ENCODE results near the gene LPP.

The LPP gene

DNA sequence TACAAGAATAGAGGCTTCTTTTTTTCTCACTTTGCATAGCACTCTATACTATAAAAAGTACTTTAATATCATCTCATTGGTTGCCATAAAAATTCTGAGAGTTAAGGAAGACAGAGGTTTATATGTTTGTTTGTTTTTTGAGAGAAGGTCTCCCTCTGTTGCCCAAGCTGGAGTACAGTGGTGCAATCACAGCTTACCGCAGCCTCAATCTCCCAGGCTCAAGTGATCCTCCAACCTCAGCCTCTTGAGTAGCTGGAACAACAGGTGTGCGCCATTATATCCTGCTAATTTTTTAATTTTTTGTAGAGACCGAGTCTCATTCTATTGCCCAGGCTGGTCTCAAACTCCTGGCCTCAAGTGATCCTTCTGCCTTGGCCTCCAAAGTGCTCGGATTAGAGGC is 250.2 kb downstream of the LPP start:
- H3K27ac ChIP-seq (ENCODE audit: low read length), result no peak overlapping the region
- no peak overlapping the region for H3K4me3 ChIP-seq (ENCODE audit: low read length)
- H3K9me3 ChIP-seq (ENCODE audit: control insufficient read depth, low read depth, low read length), result no peaks in the 10 kb centered on the region
- no peak overlapping the region for H3K9ac ChIP-seq (ENCODE audit: low read length)
- peaks cover 3% of the 10 kb centered on the region for H3K36me3 ChIP-seq (ENCODE audit: control insufficient read depth, low read depth, low read length)
- H3K4me1 ChIP-seq (ENCODE audit: control insufficient read depth, low read depth, low read length), result no peaks in the 10 kb centered on the region
- H3K27me3 ChIP-seq (ENCODE audit: control insufficient read depth, insufficient read depth, low read length), result no peaks in the 10 kb centered on the region

DNA sequence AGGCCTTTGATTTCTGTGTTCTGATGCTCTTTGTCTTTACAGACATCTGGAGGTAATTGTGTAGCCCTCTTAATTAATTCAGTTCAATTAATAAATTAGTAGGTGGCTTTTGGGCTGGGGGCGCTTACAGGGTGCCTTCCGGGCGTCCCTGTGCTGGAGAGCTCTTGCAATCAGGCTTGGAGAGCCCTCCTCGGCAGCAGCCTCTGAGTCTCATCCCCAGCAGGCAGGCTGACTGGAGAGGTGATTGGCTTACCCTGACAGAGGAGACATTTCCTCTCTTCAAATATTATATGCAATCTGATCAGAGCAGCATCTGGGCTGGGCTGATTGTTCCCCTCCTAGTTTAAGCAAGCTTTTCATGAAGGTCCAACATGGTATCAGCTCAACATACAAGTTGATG is 250.7 kb downstream of the LPP start:
- H3K4me1 ChIP-seq (ENCODE audit: control insufficient read depth, low read depth, low read length), result no peaks in the 10 kb centered on the region
- peaks cover 3% of the 10 kb centered on the region for H3K36me3 ChIP-seq (ENCODE audit: control insufficient read depth, low read depth, low read length)
- no peak overlapping the region for H3K4me3 ChIP-seq (ENCODE audit: low read length)
- H3K9ac ChIP-seq (ENCODE audit: low read length), result no peak overlapping the region
- H3K27me3 ChIP-seq (ENCODE audit: control insufficient read depth, insufficient read depth, low read length), result no peaks in the 10 kb centered on the region
- no peak overlapping the region for H3K27ac ChIP-seq (ENCODE audit: low read length)
- no peaks in the 10 kb centered on the region for H3K9me3 ChIP-seq (ENCODE audit: control insufficient read depth, low read depth, low read length)

DNA sequence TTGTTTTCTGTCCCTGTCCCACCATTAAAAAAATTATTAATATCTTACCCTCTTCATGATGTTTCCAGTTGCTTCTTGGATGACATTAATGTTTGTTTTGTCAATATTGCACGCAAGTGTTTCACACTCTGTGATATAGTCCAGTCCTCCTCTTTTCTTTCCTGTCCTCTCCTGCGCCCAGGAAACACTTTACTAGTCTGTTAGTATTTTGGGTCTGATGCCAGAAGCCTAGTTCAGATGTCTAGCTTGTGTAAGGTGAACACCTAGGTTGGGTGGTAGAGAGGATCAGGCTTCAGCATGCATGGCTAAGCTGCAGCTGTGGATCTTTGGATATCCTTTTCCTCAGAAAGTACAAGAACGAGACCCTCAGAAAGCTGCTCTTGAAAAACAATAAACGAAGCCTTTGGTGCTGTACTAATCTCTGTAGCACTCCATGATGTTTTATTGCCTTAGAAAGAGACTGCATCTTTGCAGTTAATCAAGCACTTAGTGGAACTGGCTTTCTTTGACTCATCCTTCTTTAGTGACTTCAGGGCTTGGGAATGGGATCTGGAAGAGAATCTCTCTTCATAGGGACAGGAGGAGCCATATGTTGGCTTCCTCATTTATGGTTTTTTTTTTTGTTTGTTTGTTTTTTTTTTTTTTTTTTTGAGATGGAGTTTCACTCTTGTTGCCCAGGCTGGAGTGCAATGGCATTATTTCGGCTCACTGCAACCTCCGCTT is 253.4 kb downstream of the LPP start:
- peaks cover 3% of the 10 kb centered on the region for H3K36me3 ChIP-seq (ENCODE audit: control insufficient read depth, low read depth, low read length)
- H3K4me1 ChIP-seq (ENCODE audit: control insufficient read depth, low read depth, low read length), result no peaks in the 10 kb centered on the region
- H3K27me3 ChIP-seq (ENCODE audit: control insufficient read depth, insufficient read depth, low read length), result no peaks in the 10 kb centered on the region
- no peak overlapping the region for H3K9ac ChIP-seq (ENCODE audit: low read length)
- no peak overlapping the region for H3K4me3 ChIP-seq (ENCODE audit: low read length)
- H3K27ac ChIP-seq (ENCODE audit: low read length), result no peak overlapping the region
- no peaks in the 10 kb centered on the region for H3K9me3 ChIP-seq (ENCODE audit: control insufficient read depth, low read depth, low read length)

DNA sequence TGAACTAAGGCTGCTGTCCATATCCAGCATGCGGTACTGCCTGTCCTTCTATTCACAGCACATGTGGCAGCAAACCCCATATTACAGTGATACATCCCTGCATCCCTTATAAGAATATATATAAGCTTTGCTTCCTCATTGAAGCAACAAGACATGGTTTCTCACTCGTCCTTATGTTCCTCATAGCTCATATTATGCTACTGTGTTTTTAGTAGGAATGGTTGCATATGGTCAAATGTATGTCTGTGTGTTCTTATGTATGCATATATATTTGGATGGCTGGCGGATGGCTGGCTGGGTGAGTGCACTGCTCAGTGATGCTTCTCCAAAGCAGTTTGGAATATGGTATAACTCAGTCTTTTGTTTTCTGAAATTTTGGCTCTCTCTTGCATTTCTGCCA is 254.9 kb downstream of the LPP start:
- H3K4me1 ChIP-seq (ENCODE audit: control insufficient read depth, low read depth, low read length), result no peaks in the 10 kb centered on the region
- no peaks in the 10 kb centered on the region for H3K9me3 ChIP-seq (ENCODE audit: control insufficient read depth, low read depth, low read length)
- no peak overlapping the region for H3K27ac ChIP-seq (ENCODE audit: low read length)
- no peak overlapping the region for H3K4me3 ChIP-seq (ENCODE audit: low read length)
- no peak overlapping the region for H3K9ac ChIP-seq (ENCODE audit: low read length)
- peaks cover 3% of the 10 kb centered on the region for H3K36me3 ChIP-seq (ENCODE audit: control insufficient read depth, low read depth, low read length)
- H3K27me3 ChIP-seq (ENCODE audit: control insufficient read depth, insufficient read depth, low read length), result no peaks in the 10 kb centered on the region

DNA sequence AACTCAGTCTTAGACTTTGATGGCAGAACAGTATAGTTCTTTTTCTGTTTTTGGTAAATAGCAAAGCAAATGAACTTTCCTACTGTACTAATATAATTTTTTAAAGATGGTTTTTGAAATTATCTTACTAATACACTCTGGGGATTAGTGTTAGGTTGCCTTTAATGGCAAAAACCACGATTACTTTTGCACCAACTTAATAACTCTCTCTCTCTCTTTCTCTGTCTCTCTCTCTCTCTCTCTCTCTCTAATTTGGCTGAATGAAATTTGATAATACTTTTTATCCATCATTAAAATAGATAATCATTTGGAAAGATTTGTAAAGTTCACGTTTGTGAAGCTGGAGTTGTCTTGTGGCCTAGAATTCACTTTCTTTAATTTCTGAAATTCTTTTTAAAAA is 257.8 kb downstream of the LPP start:
- Histone ChIP-seq H3K4me3 (ENCODE audit: low read length) (no peak overlapping the region), H3K4me1 (ENCODE audit: control insufficient read depth, low read depth, low read length) (no peaks in the 10 kb centered on the region), H3K9me3 (ENCODE audit: control insufficient read depth, low read depth, low read length) (no peaks in the 10 kb centered on the region), H3K9ac (ENCODE audit: low read length) (no peak overlapping the region), H3K27ac (ENCODE audit: low read length) (no peak overlapping the region), H3K27me3 (ENCODE audit: control insufficient read depth, insufficient read depth, low read length) (no peaks in the 10 kb centered on the region), H3K36me3 (ENCODE audit: control insufficient read depth, low read depth, low read length) (peaks cover 3% of the 10 kb centered on the region)

DNA sequence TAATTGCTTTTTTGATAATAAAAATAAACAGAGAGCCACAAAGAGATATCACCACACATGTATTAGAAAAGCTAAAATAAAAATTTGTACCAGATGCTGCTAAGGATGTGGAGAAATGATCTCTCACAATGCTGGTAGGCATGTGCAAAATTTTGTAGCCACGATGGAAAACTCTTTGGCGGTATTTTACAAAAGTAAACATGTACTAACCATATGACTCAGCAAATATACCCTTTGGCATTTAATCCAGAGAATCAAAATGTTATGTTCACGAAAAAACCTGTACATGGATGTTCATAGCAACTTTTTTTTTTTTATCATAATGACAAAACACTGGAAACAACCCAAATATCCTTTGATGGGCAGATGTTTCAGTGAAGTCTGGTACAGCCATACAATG is 261.2 kb downstream of the LPP start:
- Histone ChIP-seq H3K4me3 (ENCODE audit: low read length) (no peak overlapping the region), H3K27me3 (ENCODE audit: control insufficient read depth, insufficient read depth, low read length) (no peaks in the 10 kb centered on the region), H3K27ac (ENCODE audit: low read length) (no peak overlapping the region), H3K4me1 (ENCODE audit: control insufficient read depth, low read depth, low read length) (no peaks in the 10 kb centered on the region), H3K9ac (ENCODE audit: low read length) (no peak overlapping the region), H3K36me3 (ENCODE audit: control insufficient read depth, low read depth, low read length) (no peaks in the 10 kb centered on the region), H3K9me3 (ENCODE audit: control insufficient read depth, low read depth, low read length) (no peaks in the 10 kb centered on the region)

DNA sequence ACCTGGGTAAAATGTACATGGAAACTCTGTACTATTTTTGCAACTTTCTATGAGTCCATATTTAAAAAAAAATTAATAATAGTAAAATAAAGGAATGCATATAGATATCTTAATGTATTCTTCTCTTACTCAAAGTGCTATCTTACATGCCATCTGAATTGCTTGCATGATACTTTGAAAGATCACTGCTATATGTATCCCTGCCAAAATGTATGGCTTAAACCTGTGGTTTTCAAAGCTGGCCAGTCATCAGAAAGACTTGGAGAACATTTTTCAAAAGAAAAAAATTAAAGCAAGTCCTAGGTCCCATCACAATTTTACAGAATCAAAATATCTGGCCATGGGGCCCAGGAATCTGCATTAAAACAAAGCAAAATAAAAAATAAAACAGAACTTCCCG is 262.1 kb downstream of the LPP start:
- H3K9me3 ChIP-seq (ENCODE audit: control insufficient read depth, low read depth, low read length), result no peaks in the 10 kb centered on the region
- H3K36me3 ChIP-seq (ENCODE audit: control insufficient read depth, low read depth, low read length), result no peaks in the 10 kb centered on the region
- no peak overlapping the region for H3K4me3 ChIP-seq (ENCODE audit: low read length)
- H3K4me1 ChIP-seq (ENCODE audit: control insufficient read depth, low read depth, low read length), result no peaks in the 10 kb centered on the region
- no peaks in the 10 kb centered on the region for H3K27me3 ChIP-seq (ENCODE audit: control insufficient read depth, insufficient read depth, low read length)
- no peak overlapping the region for H3K27ac ChIP-seq (ENCODE audit: low read length)
- no peak overlapping the region for H3K9ac ChIP-seq (ENCODE audit: low read length)

DNA sequence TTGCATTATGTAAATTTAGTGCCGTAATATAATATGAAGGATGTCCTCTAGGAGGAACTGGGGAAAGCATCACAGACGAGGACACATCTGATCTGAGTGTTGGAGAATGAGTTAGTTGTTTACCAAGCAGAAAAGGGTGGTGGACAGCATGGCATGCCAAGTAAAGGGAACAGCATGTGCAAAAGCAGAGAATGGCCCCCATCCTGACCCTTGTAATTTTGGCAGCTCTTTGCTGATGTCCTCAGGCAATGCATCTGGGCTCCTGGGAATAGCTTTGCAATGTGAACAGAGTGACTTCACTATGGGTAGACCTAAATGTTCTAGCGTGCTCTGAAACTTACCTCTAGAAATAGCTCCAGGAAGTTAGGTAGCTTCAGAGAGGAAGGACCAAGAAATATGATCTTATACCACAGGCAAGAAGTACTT is 263.3 kb downstream of the LPP start:
- no peak overlapping the region for H3K27ac ChIP-seq (ENCODE audit: low read length)

DNA sequence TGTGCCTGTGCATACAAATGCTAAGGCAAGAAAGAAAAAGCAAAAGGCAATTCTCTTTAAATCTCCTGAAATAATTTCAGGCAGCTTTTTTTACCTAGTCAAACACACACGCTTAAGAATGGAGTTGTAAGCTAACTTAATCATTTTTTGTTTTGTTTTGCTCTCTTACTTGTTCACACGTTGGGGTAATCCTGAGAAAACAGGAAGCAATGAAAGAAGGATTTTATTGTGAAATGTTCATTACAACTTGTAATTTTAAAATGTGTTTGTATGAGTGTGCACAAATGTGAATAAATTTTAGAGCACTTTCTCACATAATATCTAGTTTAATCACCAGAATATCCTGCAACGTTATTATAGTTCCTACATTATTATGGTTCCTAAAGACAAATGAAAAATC is 263.8 kb downstream of the LPP start:
- H3K9me3 ChIP-seq (ENCODE audit: control insufficient read depth, low read depth, low read length), result no peaks in the 10 kb centered on the region
- H3K4me3 ChIP-seq (ENCODE audit: low read length), result no peak overlapping the region
- no peak overlapping the region for H3K27ac ChIP-seq (ENCODE audit: low read length)
- no peaks in the 10 kb centered on the region for H3K36me3 ChIP-seq (ENCODE audit: control insufficient read depth, low read depth, low read length)
- H3K27me3 ChIP-seq (ENCODE audit: control insufficient read depth, insufficient read depth, low read length), result no peaks in the 10 kb centered on the region
- H3K4me1 ChIP-seq (ENCODE audit: control insufficient read depth, low read depth, low read length), result no peaks in the 10 kb centered on the region
- H3K9ac ChIP-seq (ENCODE audit: low read length), result no peak overlapping the region

More for the DNA sequence above, 263.3 kb downstream of the LPP start:
- H3K9ac ChIP-seq (ENCODE audit: low read length), result no peak overlapping the region
- no peaks in the 10 kb centered on the region for H3K36me3 ChIP-seq (ENCODE audit: control insufficient read depth, low read depth, low read length)
- no peak overlapping the region for H3K4me3 ChIP-seq (ENCODE audit: low read length)
- H3K9me3 ChIP-seq (ENCODE audit: control insufficient read depth, low read depth, low read length), result no peaks in the 10 kb centered on the region
- no peaks in the 10 kb centered on the region for H3K27me3 ChIP-seq (ENCODE audit: control insufficient read depth, insufficient read depth, low read length)
- H3K4me1 ChIP-seq (ENCODE audit: control insufficient read depth, low read depth, low read length), result no peaks in the 10 kb centered on the region

DNA sequence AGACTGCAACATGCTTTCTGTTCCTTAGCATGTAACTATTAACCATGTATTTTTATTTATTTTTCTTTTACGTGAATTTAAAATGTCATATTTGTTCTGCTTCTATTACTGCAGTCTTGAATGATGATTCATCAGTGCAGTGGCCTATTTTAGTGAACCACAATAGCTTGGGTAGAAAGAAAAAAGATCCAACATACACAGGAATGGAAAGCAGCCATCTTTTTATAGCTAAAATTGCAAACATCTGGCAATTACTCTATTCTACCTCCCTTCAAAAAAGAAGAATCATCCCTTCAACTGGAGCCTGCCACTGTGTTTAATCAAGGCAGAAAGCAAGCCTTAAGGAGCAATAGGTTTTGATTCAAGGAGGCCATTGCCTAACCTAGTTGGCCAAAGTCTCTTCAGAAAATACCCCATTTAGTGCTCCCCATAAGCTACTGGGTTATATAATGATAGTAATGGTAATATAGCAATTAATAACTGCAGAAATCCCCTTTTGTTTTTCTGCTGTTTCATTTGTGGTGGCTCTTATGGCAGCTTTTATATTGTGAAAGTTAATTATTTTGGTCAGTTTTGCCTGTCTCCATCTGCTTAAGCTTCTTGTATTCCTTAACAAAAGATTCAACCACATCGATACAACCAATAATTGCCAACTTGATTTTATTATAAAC is 267.3 kb downstream of the LPP start:
- no peaks in the 10 kb centered on the region for H3K36me3 ChIP-seq (ENCODE audit: control insufficient read depth, low read depth, low read length)
- H3K27me3 ChIP-seq (ENCODE audit: control insufficient read depth, insufficient read depth, low read length), result no peaks in the 10 kb centered on the region
- H3K4me1 ChIP-seq (ENCODE audit: control insufficient read depth, low read depth, low read length), result no peaks in the 10 kb centered on the region
- H3K27ac ChIP-seq (ENCODE audit: low read length), result no peak overlapping the region
- no peaks in the 10 kb centered on the region for H3K9me3 ChIP-seq (ENCODE audit: control insufficient read depth, low read depth, low read length)
- H3K4me3 ChIP-seq (ENCODE audit: low read length), result no peak overlapping the region
- H3K9ac ChIP-seq (ENCODE audit: low read length), result no peak overlapping the region

DNA sequence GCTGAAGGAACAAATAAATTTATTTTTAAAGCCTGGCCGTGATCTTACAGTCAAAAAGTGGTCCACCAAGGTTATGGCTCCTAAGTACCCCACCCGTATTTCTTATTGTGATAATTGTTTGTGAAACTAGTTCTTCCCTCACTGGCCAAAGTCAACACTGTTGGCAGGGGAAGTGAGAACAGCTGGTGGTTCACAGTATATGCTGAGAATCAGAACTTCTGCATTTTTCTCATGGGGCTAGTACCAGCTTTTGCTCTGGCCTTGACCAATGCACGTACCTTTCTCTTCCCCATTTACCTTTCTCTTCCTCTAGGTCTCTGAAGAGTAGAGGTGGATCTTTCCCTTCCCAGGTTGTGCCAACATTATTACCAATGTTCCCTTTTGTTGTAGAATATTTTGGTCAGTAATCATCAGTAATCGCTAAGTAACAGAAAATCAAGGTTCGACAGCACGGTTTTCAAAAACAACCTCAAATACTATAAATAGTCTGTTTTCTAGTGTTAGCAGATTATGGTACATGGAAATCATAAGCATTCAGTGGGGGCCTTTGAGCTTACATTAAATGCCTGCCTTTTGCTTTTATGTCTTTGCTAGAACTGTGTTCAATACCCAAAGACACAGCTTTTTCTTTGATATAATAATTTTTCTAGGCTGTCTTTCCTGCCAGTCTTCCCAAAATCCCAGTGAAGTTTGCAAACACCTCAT is 268.0 kb downstream of the LPP start:
- Histone ChIP-seq H3K4me1 (ENCODE audit: control insufficient read depth, low read depth, low read length) (no peaks in the 10 kb centered on the region), H3K4me3 (ENCODE audit: low read length) (no peak overlapping the region), H3K9me3 (ENCODE audit: control insufficient read depth, low read depth, low read length) (no peaks in the 10 kb centered on the region), H3K36me3 (ENCODE audit: control insufficient read depth, low read depth, low read length) (no peaks in the 10 kb centered on the region), H3K9ac (ENCODE audit: low read length) (no peak overlapping the region), H3K27me3 (ENCODE audit: control insufficient read depth, insufficient read depth, low read length) (no peaks in the 10 kb centered on the region), H3K27ac (ENCODE audit: low read length) (no peak overlapping the region)

Data from iPS-18a (cell line).